OCI-LY7 (cell line): Measurements from ENCODE around the gene MATK.

ENCODE experiments used
- CTCF ChIP-seq: fragments of 200-600 bp; sonication (generic); conservative IDR thresholded peaks from 2 replicates; pipeline ENCODE4 v1.5.1; 2014; ENCODE audit warnings: mild to moderate bottlenecking, antibody characterized with exemption, low read length, moderate library complexity, mixed read lengths
- EZH2phosphoT487 ChIP-seq: fragments of 200-600 bp; sonication (generic); IDR thresholded peaks from 2 replicates; pipeline ENCODE4 v1.6.1; 2018; ENCODE audit warnings: low read depth, borderline replicate concordance, mild to moderate bottlenecking, mixed run types, antibody characterized with exemption, low read length, moderate library complexity, mixed read lengths

GRCh38 chr19:3745363-3746045, 40.7 kb downstream of the MATK start:
- no peak for TF ChIP-seq CTCF
- TF ChIP-seq EZH2phosphoT487, result no peak
